HUES64 (cell line): ENCODE measurements around the gene TRMT112.
"Not testable (repeated sequence)": the region's sequence is repeated elsewhere in the genome, so short reads cannot be mapped to it uniquely, and the experiment has no call there.

ENCODE experiments used
- H3K27ac ChIP-seq: 2 replicates; pipeline ENCODE4 v1.7.0; 2013; ENCODE audit warnings: low read depth, low read length, inconsistent platforms
- H3K27me3 ChIP-seq: 2 replicates; pipeline ENCODE4 v1.6.1; 2013; ENCODE audit warnings: mild to moderate bottlenecking, low read length; ENCODE audit not compliant: insufficient read depth
- H3K36me3 ChIP-seq: 2 replicates; pipeline ENCODE4 v1.6.1; 2013; ENCODE audit warnings: mild to moderate bottlenecking, low read length; ENCODE audit not compliant: insufficient read depth
- H3K4me1 ChIP-seq: 2 replicates; pipeline ENCODE4 v1.6.1; 2013; ENCODE audit warnings: mild to moderate bottlenecking, low read length, moderate library complexity; ENCODE audit not compliant: insufficient read depth
- H3K4me3 ChIP-seq: 2 replicates; pipeline ENCODE4 v1.5.1; 2013; ENCODE audit warnings: mild to moderate bottlenecking, low read length, moderate library complexity
- H3K9ac ChIP-seq: 2 replicates; pipeline ENCODE4 v1.6.1; 2013; ENCODE audit warnings: mild to moderate bottlenecking, low read depth, low read length
- H3K9me3 ChIP-seq: 2 replicates; pipeline ENCODE4 v1.6.1; 2013; ENCODE audit warnings: low read depth, low read length; ENCODE audit not compliant: insufficient read depth
- WGBS: fragments of 150-250, 120-280 bp; methylation state at CpG from one replicate; pipeline ENCODE4 v1.1.7; 2013; ENCODE audit warnings: missing lambda C conversion rate; 5-methylcytosine and 5-hydroxymethylcytosine counted together

Gene TRMT112

DNA sequence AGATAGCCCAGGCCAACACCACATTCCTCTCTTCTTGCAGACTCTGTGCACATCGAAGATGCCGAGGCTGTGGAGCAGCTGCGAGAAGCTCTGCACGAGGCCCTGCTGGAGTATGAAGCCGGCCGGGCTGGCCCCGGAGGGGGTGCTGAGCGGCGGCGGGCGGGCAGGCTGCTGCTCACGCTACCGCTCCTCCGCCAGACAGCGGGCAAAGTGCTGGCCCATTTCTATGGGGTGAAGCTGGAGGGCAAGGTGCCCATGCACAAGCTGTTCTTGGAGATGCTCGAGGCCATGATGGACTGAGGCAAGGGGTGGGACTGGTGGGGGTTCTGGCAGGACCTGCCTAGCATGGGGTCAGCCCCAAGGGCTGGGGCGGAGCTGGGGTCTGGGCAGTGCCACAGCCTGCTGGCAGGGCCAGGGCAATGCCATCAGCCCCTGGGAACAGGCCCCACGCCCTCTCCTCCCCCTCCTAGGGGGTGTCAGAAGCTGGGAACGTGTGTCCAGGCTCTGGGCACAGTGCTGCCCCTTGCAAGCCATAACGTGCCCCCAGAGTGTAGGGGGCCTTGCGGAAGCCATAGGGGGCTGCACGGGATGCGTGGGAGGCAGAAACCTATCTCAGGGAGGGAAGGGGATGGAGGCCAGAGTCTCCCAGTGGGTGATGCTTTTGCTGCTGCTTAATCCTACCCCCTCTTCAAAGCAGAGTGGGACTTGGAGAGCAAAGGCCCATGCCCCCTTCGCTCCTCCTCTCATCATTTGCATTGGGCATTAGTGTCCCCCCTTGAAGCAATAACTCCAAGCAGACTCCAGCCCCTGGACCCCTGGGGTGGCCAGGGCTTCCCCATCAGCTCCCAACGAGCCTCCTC, 1.5 kb downstream of the TRMT112 start:
- not testable (repeated sequence) for H3K27me3 ChIP-seq, H3K9ac ChIP-seq, H3K4me1 ChIP-seq, H3K9me3 ChIP-seq
- Histone ChIP-seq H3K27ac (peak overlapping the region; percentile 98; the same call in 1 of the 2 replicates), H3K4me3 (peak overlapping the region; percentile 79), H3K36me3 (peaks cover 32% of the 10 kb centered on the region)
- WGBS: 88% methylated on average over 25 of the region's 25 CpGs

DNA sequence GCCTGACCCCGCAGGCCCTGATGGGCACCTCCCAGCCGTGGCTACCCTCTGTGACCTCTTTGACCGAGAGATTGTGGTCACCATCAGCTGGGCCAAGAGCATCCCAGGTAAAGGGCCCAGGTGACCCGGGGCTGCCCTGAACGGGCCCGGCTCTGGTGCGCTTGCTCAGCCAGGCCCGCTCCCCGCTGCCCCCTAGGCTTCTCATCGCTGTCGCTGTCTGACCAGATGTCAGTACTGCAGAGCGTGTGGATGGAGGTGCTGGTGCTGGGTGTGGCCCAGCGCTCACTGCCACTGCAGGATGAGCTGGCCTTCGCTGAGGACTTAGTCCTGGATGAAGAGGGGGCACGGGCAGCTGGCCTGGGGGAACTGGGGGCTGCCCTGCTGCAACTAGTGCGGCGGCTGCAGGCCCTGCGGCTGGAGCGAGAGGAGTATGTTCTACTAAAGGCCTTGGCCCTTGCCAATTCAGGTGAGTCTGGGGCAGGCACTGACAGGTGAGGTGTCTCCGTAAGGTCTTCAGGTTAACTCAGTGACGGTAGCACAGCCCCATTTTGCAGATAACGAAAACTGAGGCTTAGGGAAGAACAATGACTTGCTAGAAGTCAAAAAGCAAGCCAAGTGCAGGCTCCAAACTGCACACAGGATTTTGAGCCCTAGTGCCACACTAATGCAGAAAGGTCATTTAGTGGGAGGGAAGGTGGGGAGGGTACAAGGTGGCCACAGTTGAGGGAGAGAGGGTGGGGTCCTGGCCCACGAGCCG, 2.4 kb downstream of the TRMT112 start:
- peaks cover 8% of the 10 kb centered on the region; the same call in 1 of the 2 replicates for H3K4me1 ChIP-seq
- H3K27me3 ChIP-seq: no peaks in the 10 kb centered on the region
- H3K9me3 ChIP-seq: no peaks in the 10 kb centered on the region
- peak overlapping the region; percentile 24; the same call in 1 of the 2 replicates for H3K27ac ChIP-seq
- H3K36me3 ChIP-seq: peaks cover 24% of the 10 kb centered on the region
- 92% methylated on average over 24 of the region's 24 CpGs for WGBS
- H3K9ac ChIP-seq: no peak overlapping the region
- no peak overlapping the region for H3K4me3 ChIP-seq

DNA sequence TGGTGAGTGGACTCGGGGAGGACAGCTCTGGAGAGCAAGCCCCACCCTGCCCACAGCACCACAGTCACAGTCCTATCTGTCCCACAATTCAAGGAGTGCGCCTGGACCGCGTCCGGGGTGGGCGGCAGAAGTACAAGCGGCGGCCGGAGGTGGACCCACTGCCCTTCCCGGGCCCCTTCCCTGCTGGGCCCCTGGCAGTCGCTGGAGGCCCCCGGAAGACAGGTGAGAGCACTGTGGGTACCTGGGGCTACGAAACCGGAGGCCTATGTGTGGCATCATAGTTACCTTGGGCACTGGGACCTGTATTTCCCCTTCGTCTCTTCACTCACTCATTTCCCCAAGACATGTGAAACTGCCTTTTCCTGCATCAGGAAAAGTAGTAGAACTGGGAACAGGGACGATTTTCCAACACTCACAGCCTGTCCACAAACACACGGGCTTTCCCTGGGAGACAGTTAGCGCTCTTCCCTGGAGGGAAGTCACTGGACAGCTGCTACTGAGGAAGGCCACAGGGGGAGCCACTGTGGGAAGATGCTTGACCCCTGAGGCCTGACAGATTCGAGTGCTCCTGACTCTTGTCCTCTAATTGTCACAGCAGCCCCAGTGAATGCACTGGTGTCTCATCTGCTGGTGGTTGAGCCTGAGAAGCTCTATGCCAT, 3.1 kb downstream of the TRMT112 start:
- no peaks in the 10 kb centered on the region for H3K9me3 ChIP-seq
- H3K9ac ChIP-seq: no peak overlapping the region

DNA sequence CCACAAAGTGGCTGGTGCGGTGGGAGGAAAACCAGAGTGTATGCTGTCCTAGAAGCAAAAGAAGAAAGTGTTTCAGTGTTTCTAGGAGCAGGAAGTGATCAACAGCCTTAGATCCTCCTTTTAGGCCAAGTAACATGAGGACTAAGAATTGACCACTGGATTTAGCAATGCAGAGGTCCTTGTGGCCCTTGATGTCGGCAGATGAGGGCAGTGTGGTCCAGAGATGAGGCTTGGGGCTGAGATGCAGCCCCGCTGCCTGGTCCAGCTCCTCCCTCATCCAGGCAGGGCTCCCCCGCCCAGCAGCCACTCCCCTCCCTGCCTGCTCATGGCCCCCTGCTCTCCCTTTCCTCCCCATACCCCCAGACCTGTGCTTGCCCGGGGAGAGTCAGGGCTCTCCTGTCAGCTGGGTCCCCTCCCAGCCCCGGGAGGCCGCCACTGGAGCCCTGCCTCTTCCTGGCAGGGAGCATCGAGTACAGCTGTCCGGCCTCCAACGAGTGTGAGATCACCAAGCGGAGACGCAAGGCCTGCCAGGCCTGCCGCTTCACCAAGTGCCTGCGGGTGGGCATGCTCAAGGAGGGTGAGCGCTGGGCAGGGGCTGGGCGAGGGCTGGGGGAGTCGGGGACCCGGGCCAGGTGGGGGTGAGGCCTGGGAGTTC, 3.7 kb downstream of the TRMT112 start:
- H3K4me1 ChIP-seq: no peaks in the 10 kb centered on the region
- no peak overlapping the region for H3K9ac ChIP-seq
- H3K27me3 ChIP-seq: no peaks in the 10 kb centered on the region
- H3K27ac ChIP-seq: no peak overlapping the region
- 91% methylated on average over 18 of the region's 18 CpGs for WGBS
- peaks cover 27% of the 10 kb centered on the region for H3K36me3 ChIP-seq
- no peaks in the 10 kb centered on the region for H3K9me3 ChIP-seq
- no peak overlapping the region for H3K4me3 ChIP-seq

More for the DNA sequence above, 3.1 kb downstream of the TRMT112 start:
- Histone ChIP-seq H3K27me3 (no peaks in the 10 kb centered on the region), H3K4me1 (peaks cover 4% of the 10 kb centered on the region; the same call in 1 of the 2 replicates), H3K36me3 (peaks cover 27% of the 10 kb centered on the region), H3K27ac (peak overlapping the region; percentile 24; the same call in 1 of the 2 replicates), H3K4me3 (no peak overlapping the region)
- WGBS: 93% methylated on average over 19 of the region's 19 CpGs

DNA sequence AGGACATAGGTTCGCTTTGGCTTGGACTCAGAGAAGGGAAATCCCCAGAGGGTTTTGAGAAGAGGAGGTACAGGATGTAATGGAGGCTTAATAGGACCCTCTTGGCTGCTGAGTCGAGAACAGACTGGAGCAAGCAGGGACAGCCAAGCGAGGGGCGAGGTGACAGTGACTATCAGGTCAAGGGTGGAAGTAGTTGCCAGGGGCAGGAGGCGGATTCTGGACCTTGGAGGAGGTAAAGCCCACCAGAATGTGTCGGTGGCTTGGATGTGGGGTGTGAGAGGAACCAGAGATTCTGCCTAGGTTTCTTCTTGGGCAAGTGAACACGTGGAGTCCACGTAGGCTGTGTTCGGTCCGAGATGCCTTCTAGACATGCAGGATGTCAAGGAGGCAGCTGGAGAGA, 4.4 kb downstream of the TRMT112 start:
- H3K36me3 ChIP-seq: peaks cover 29% of the 10 kb centered on the region
- H3K4me3 ChIP-seq: no peak overlapping the region
- H3K4me1 ChIP-seq: no peaks in the 10 kb centered on the region
- H3K9ac ChIP-seq: no peak overlapping the region
- H3K27me3 ChIP-seq: no peaks in the 10 kb centered on the region
- 94% methylated on average over 10 of the region's 10 CpGs for WGBS
- no peak overlapping the region for H3K27ac ChIP-seq
- H3K9me3 ChIP-seq: no peaks in the 10 kb centered on the region

DNA sequence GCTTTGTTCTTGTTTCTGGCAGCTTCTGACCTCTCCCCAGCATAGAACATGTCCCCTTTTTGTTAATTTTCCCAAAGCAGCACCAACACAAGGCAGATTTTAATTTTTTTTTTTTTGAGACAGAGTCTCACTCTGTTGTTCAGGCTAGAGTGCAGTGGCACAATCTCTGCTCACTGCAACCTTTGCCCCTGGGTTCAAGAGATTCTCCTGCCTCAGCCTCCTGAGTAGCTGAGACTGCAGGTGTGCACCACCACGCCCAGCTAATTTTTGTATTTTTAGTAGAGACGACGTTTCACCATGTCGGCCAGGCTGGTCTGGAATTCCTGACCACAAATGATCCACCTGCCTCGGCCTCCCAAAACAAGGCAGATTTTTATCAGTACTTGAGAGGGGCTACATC, 9.6 kb downstream of the TRMT112 start:
- not testable (repeated sequence) for H3K4me3 ChIP-seq, H3K9ac ChIP-seq, H3K9me3 ChIP-seq, H3K36me3 ChIP-seq, H3K4me1 ChIP-seq, H3K27me3 ChIP-seq, H3K27ac ChIP-seq
- WGBS: 93% methylated on average over 5 of the region's 5 CpGs

DNA sequence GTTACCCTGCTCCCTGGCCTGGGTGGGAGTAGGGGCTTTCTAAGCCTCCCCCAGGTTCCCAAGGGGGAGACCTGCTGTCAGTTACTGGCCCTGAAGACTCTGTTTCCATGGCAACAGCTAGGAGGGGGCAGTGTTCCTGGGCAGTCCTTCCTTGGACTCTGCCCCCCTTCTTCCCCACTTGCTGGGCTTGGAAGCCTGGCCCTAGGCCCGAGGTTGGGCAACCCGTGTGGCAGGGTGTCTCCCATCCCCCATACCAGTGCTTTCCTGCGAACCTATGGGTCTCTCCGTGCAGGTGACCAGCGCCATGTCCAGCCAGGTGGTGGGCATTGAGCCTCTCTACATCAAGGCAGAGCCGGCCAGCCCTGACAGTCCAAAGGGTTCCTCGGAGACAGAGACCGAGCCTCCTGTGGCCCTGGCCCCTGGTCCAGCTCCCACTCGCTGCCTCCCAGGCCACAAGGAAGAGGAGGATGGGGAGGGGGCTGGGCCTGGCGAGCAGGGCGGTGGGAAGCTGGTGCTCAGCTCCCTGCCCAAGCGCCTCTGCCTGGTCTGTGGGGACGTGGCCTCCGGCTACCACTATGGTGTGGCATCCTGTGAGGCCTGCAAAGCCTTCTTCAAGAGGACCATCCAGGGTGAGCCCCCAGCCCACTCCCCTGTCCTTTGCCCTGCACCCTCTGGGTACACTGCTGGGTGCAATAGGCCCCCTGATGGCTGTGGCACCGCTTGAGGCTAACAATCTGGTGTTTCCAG, 10.3 kb downstream of the TRMT112 start:
- H3K27ac ChIP-seq: no peak overlapping the region
- 85% methylated on average over 15 of the region's 15 CpGs for WGBS

DNA sequence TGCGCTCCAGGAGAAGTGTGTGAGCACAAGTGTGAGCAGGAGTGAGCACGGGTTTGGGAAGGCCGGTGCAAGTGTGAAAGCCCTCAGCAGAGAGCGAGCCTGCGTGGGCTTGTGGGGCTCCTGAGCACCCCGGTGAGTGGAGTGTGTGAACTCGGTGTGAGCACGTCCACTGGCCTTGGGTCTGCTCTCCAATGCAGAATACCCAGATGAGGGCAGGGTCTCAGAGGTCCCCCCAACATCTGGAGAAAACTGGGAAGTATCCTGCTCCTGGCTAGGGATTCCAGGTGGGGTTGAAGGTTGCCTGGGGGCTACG, 10.8 kb downstream of the TRMT112 start:
- Histone ChIP-seq H3K27ac (peak overlapping the region; percentile 85; the same call in 1 of the 2 replicates), H3K4me1 (peaks cover 7% of the 10 kb centered on the region; the same call in 1 of the 2 replicates)

More for the DNA sequence above, 10.3 kb downstream of the TRMT112 start:
- Histone ChIP-seq H3K9ac (peak overlapping the region; percentile 75), H3K4me3 (peak overlapping the region; percentile 80), H3K36me3 (peaks cover 6% of the 10 kb centered on the region; the same call in 1 of the 2 replicates), H3K4me1 (peaks cover 7% of the 10 kb centered on the region; the same call in 1 of the 2 replicates), H3K27me3 (no peaks in the 10 kb centered on the region), H3K9me3 (no peaks in the 10 kb centered on the region)

DNA sequence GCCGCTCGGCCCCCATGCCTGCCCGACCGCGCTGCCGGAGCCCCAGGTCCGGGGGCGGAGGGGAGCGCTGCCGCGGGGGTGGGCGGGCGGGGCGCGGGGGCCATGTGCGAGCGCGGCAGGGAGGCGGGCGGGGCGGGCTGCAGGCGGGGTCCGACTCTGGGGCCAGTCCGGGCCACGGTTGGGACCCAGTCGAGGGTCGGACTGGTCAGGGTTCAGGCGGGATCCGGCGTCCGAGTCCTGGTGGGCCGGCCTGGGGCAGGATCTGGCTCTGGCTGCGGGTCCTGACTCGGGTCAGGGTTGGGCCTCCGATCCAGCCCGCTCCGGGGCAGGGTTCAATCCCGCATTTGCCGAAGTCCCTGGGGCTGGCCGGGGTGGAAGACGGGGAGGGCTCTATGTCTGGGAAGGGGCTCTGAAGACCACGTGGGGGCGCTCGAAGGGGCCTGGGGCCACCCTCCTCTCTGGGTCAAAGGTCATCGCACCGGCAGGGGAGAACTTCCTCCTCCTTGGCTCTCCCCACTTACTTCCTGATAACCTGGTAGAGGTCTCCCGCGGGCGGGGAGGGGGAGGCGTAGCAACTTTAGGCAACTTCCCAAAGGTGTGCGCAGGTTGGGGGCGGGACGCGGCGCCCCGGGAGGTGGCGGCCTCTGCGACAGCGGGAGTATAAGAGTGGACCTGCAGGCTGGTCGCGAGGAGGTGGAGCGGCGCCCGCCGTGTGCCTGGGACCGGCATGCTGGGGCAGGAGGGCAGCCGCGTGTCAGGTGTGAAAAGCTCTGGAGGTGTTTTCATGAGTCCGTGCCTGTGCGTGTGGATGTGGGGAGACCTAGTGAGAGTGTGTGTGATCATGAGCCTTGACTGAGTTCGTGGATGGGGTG, 11.4 kb downstream of the TRMT112 start:
- Histone ChIP-seq H3K27ac (peak overlapping the region; percentile 85; the same call in 1 of the 2 replicates), H3K9me3 (no peaks in the 10 kb centered on the region), H3K4me3 (peak overlapping the region; percentile 80), H3K27me3 (peaks cover 11% of the 10 kb centered on the region), H3K9ac (peak overlapping the region; percentile 75), H3K36me3 (peaks cover 6% of the 10 kb centered on the region; the same call in 1 of the 2 replicates), H3K4me1 (peaks cover 7% of the 10 kb centered on the region; the same call in 1 of the 2 replicates)
- under 1% methylated on average over 71 of the region's 71 CpGs for WGBS

More for the DNA sequence above, 10.8 kb downstream of the TRMT112 start:
- peak overlapping the region; percentile 75 for H3K9ac ChIP-seq
- H3K9me3 ChIP-seq: no peaks in the 10 kb centered on the region
- H3K27me3 ChIP-seq: peaks cover 5% of the 10 kb centered on the region
- 24% methylated on average over 9 of the region's 9 CpGs for WGBS
- peak overlapping the region; percentile 80 for H3K4me3 ChIP-seq
- peaks cover 6% of the 10 kb centered on the region; the same call in 1 of the 2 replicates for H3K36me3 ChIP-seq
